HG03575 (cell line): ENCODE results near the gene RSPH6A.
A peak's percentile ranks its signal among the peaks of the same experiment; 100 is the strongest.

Experiments
- ATAC-seq: cut with Tn5 transposase; IDR thresholded peaks from one replicate; pipeline ENCODE4 v1.9.1; 2021; ENCODE audit not compliant: unreplicated experiment, insufficient number of reproducible peaks, low FRiP score; ENCODE audit errors: extremely low read depth

The RSPH6A gene

GRCh38 chr19:45814851-45815480 is at the start of gene RSPH6A:
RSPH6A (minus strand) TSS chr19:45815308; CDS start chr19:45815176, 132 bp downstream.
- no peak for ATAC-seq

DNA sequence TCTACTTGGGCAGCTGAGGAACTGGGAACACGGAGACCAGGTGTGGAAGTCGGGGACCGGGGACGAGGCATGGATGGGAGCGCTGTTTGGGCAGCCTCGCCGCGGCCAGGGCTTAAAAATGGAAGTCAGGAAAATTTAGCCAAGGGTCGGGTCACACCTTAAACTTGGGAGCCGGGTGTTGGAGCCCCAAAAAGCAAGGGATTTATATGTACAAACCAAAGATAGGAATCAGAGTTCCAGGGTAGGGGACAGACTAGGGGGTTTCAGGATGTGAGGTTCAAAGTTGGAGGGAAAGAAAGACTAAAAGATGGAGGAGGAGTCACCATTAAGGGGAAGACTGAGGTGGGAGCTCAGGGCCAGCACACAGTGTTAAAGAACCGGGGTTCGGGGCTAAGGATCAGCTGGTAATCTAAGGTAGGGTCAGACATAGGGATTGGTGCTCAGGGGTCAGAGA is 49.5 kb upstream of the RSPH6A start:
- ATAC-seq = no peak

DNA sequence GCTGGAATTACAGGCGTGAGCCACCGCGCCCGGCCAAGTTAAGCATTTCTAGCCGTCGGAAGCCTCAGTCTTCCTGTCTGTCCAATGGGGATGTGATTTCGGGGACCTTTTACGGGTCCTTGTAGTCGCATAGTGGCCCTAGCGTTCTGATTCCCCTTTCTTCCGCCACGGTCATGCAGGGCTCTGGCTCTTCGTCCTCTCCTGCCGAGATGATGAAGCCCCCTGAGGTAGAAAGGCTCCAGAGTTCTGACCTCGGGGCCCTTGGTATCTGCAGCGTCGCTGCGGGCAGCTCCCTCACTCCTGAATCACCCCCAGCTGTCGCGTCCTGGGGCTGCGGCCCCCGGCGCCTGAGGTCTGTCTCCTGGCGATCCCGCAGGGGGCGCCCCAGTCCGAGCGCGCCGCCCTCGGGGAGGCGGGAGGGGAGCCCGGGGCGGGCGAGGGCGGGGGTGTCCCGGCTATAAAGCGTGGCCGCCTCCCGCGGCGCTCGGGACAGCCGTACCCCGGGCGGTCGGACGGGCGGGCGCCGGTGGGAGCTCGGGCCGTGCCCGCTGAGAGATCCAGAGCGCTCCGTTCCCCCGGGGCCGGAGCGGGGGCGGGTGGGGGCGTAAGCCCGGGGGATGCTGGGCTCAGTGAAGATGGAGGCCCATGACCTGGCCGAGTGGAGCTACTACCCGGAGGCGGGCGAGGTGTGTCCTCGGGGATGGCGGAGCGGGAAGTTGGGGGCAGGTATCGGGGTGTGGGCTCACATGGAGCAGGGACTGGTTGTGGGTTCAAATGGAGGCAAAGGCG is 48.9 kb upstream of the RSPH6A start, which contains the start of gene FOXA3:
Gene FOXA3, plus strand, starts transcription at position 487 of the 789 bp plus-strand sequence. Its CDS starts 131 bp downstream, at position 618.
- no peak for ATAC-seq

GRCh38 chr19:45863335-45863839 is 48.3 kb upstream of the RSPH6A start:
- ATAC-seq = no peak

- ATAC-seq = peak; percentile 45
These were observed 47.6 kb upstream of the RSPH6A start, which contains the start of gene SYMPK for GRCh38 chr19:45862564-45863334. SYMPK (minus strand) TSS chr19:45863147; CDS start chr19:45854495, 8,652 bp downstream.

DNA sequence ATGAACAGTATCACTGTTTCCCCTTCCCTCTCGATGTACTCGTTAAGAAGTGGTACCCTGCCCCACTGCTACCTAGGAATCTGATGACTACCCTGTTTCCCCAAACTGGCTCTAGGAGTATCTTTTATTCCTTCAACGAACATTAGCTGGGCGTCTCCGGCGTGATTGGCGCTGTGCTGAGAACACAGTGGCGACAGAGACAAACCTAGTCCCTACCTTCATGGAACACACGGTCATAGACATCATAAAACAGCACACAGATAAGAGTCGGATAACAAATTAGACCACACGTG is 47.1 kb upstream of the RSPH6A start:
- no peak for ATAC-seq

GRCh38 chr19:45860359-45861259 is 45.5 kb upstream of the RSPH6A start:
- no peak for ATAC-seq

- ATAC-seq = no peak
These were observed 39.2 kb upstream of the RSPH6A start for GRCh38 chr19:45854167-45854778.

GRCh38 chr19:45852983-45853382 is 37.9 kb upstream of the RSPH6A start:
- no peak for ATAC-seq

DNA sequence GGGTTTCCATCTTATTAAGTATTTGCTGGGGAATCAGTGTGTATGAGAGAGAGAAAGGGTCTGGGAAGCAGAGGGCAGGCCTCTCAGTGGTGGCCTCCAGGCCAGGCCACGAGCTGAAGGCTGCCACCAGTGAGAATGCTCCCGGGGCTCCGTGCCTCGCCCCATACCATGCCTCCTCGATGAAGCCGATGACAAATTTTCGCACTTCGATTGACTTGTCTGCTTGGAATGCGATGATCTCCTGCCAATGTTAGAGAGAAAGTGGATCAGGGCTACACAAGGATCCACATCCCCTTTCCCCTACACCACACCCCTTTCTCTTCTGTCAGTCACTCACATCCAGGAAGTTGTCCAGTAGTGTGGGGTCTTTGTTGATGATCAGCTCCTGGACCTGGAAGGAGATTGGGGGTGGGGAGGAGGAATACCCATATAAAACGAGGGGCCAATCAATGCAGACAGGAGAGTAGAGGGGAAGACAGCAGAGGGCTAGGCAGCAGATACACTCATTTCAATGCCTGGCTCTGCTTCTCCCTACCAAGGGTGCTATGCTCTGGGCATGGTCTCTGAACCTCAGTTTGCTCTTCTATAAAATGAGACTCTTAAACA is 37.1 kb upstream of the RSPH6A start:
- no peak for ATAC-seq

GRCh38 chr19:45848922-45849321 is 33.8 kb upstream of the RSPH6A start:
- no peak for ATAC-seq

DNA sequence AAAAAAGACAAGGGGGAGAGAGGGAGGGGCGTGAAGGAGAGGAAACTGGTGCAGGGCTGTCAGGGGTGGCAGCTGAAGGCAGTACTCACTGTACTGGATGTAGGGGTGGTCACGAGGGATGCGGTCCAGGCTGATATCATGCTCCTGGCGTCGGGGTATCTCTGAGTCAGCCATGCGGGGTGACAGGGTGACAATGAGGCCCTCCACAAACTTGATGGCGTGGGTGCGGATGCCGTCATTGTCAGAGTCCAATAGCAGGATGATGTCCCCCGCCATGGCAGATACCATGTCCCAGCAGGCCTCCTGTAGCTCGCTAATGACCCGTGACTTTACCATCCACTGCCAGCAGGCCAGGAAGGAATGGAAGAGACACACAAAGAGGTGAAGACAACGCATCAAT is 32.6 kb upstream of the RSPH6A start:
- ATAC-seq = no peak

GRCh38 chr19:45842198-45842597 is 27.1 kb upstream of the RSPH6A start:
- no peak for ATAC-seq

DNA sequence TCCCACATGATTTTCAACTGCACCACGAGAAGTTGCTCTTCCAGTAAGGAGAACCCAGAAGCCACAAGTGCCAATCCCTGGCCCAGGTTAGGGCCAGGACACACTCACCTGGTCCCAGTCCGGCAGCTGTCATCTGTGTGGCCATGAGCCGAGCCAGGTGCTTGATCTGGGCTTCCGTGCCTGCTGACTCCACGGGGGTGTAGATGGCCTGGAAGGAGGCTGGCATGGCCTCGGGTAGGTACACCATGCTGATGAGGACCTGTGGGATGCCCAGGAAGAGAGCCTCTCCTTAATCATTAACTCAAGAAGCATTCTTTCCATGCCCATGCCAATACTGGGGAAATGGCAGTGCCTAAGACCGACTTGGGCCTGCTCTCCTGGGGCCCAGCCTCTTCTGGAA is 19.9 kb upstream of the RSPH6A start:
- ATAC-seq = no peak

- ATAC-seq = no peak
These were observed 13.8 kb upstream of the RSPH6A start for GRCh38 chr19:45828945-45829344.

- no peak for ATAC-seq
These were observed 13.4 kb upstream of the RSPH6A start for GRCh38 chr19:45828523-45828922.

GRCh38 chr19:45827459-45828093 is 12.5 kb upstream of the RSPH6A start:
- ATAC-seq = no peak
